Stimulated activated CD8-positive, alpha-beta memory T cell treated with anti-CD3 and anti-CD28 coated beads, Interleukin-12 subunit alpha, Interleukin-12 subunit beta, amount 100 ng/mL, for 24 hours (primary cell): ENCODE data around the gene RDM1.
"Not testable (repeated sequence)": the region's sequence is repeated elsewhere in the genome, so short reads cannot be mapped to it uniquely, and the experiment has no call there.

Source experiments
- DNase-seq: peaks from one replicate; pipeline ENCODE4 v3.0.0-alpha.2; 2020; ENCODE audit errors: extremely low read depth

Gene RDM1

GRCh38 chr17:35930211-35931065 is at the start of gene RDM1:
Gene RDM1 (minus strand): TSS chr17:35930773. CDS start chr17:35930727, 46 bp downstream.
- peak; percentile 66 for DNase-seq

GRCh38 chr17:35978346-35978745 is 47.8 kb upstream of the RDM1 start:
- no peak for DNase-seq

GRCh38 chr17:35977509-35977908 is 46.9 kb upstream of the RDM1 start:
- DNase-seq = no peak

- no peak for DNase-seq
Measured at GRCh38 chr17:35973333-35974260, 43.0 kb upstream of the RDM1 start.

- no peak for DNase-seq
Measured at GRCh38 chr17:35972945-35973332, 42.4 kb upstream of the RDM1 start.

- no peak for DNase-seq
Measured at GRCh38 chr17:35972535-35972934, 42.0 kb upstream of the RDM1 start.

GRCh38 chr17:35972066-35972465 is 41.5 kb upstream of the RDM1 start:
- no peak for DNase-seq

- peak; percentile 34 for DNase-seq
Measured at GRCh38 chr17:35969558-35970380, 39.2 kb upstream of the RDM1 start.

- DNase-seq = no peak
Measured at GRCh38 chr17:35968520-35969054, 38.0 kb upstream of the RDM1 start.

- no peak for DNase-seq
Measured at GRCh38 chr17:35965272-35965671, 34.7 kb upstream of the RDM1 start.

GRCh38 chr17:35963663-35964062 is 33.1 kb upstream of the RDM1 start:
- DNase-seq = no peak

GRCh38 chr17:35953720-35954119 is 23.1 kb upstream of the RDM1 start:
- no peak for DNase-seq

- DNase-seq = no peak
Measured at GRCh38 chr17:35949401-35949800, 18.8 kb upstream of the RDM1 start.

- no peak for DNase-seq
Measured at GRCh38 chr17:35948092-35948491, 17.5 kb upstream of the RDM1 start.

GRCh38 chr17:35947156-35947585 is 16.6 kb upstream of the RDM1 start:
- DNase-seq = no peak

- DNase-seq = no peak
Measured at GRCh38 chr17:35944151-35944550, 13.6 kb upstream of the RDM1 start.

- no peak for DNase-seq
Measured at GRCh38 chr17:35943537-35943936, 13.0 kb upstream of the RDM1 start, which contains the start of gene LYZL6. Gene LYZL6 (minus strand): TSS chr17:35943713. CDS start chr17:35939356, 4,357 bp downstream.

GRCh38 chr17:35942588-35943186 is 12.1 kb upstream of the RDM1 start:
- no peak for DNase-seq

GRCh38 chr17:35938492-35938891 is 7.9 kb upstream of the RDM1 start:
- DNase-seq = not testable (repeated sequence)

GRCh38 chr17:35936063-35936462 is 5.5 kb upstream of the RDM1 start:
- no peak for DNase-seq

- DNase-seq = no peak
Measured at GRCh38 chr17:35934760-35935159, 4.2 kb upstream of the RDM1 start.
